Measurements from ENCODE around the gene AHR. TPM values are rescaled to one million over a fixed set of nuclear protein-coding genes. Genes with fewer than 3 reads are reported as not detected.
"Not testable (repeated sequence)": the region's sequence is repeated elsewhere in the genome, so short reads cannot be mapped to it uniquely, and the experiment has no call there.

AHR gene
- total RNA-seq, 1 donor from 2014 or later = 96.4 TPM

- peak; percentile 83 for DNase-seq (ENCODE audit: low read depth)
These were observed 73.4 kb downstream of the AHR start for GRCh38 chr7:17371671-17372524.

- DNase-seq (ENCODE audit: low read depth) = no peak
These were observed 75.7 kb downstream of the AHR start for GRCh38 chr7:17374157-17374556.

DNA sequence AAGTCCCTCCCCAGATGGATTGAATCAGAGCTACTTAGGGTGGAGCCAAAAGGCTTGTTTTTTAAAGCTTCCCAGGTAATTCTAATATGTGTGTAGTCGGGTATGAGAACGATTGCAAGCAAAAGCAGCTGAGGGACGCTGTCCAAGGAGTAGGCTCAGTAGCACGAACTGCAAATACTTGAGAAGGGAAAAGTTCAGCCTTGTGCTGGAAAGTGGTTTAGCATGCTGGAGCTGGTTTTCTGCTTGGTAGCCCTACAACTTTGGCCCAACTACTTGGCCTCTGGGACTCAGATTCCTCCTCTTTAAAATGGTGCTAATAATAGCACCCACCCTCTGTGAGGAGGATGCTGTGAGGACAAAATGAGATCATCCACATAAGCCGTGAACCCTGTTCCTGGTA, 76.2 kb downstream of the AHR start:
- peak; percentile 18 for DNase-seq (ENCODE audit: low read depth)

DNA sequence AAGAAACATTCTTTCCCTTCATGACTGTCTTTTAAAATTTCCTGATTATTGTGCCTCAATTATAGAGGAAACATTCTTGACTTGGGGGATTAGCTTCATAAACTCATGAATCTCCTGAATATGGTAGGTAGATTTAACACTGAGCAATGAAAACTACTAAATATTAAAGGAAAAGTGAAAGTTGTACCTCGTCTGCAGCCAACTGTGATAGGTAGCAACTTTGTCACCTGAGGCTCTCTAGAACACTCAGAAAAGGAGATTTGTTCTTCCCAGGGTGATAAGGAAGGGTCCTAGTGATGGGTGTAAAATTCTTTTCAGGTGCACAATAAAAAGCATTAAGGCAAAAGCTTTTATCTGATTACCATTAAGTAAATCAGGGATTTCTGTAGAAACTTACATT, 78.1 kb downstream of the AHR start:
- no peak for DNase-seq (ENCODE audit: low read depth)

DNA sequence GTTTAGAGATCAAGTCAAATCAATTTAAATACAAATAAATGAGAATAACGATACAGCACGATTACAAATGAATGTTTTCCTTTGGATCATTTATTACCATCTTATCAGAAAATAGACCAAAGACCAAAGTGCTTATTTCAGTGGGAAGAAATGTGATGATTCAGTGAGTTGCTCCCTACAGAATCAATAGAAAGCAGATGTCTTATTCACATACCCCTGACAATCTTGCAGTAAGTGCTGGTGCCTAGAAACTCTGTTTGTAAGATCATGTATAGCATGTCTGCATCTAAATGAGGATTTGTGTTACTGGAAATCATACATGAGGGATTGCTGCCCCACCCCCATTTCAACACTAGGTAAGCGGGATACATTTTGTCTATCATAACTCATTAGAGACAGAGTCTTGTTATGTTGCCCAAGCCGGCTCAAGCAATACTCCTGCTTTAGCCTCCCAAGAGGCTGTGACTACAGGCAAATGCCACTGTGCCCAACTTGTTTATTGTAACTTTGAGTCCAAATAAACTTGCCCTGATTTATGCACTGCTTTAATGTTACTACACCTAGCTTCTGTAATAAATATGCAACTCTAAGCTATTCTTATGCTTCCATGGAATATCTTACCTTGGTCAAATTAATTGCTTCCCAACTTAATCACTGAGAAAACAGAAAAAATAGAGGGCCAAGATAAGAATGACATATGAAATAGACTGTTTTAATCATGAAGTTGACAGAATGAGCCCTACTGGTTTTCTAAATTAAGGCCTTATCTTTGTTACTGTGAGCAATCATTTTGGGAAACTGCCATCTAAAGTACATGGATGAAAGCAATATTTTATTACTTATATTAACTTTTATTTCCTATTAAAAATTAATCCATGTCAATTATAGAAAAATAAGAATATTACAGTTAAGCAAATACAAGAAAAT, 82.5 kb downstream of the AHR start:
- DNase-seq (ENCODE audit: low read depth) = no peak

GRCh38 chr7:17382408-17383354, 84.2 kb downstream of the AHR start:
- not testable (repeated sequence) for DNase-seq (ENCODE audit: low read depth)

- no peak for DNase-seq (ENCODE audit: low read depth)
These were observed 85.9 kb downstream of the AHR start for GRCh38 chr7:17384400-17384799.

DNA sequence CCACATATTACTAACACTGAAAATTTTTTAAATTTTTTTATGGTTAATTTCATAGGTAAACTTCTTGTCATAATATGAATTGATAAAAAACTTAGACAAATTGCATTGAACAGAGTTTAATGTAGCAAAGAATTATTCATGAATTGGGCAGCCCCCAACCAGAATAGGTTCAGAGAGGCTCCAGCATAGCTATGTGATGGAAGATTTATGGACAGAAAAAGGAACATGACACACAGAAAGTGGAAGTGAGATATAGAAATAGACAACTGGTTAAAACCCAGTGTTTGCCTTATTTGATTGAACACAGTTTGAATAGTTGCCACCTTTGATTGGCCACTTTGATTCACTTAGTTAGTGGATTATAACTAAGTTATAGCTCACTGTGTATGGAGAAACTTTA, 87.2 kb downstream of the AHR start:
- DNase-seq (ENCODE audit: low read depth) = no peak

DNA sequence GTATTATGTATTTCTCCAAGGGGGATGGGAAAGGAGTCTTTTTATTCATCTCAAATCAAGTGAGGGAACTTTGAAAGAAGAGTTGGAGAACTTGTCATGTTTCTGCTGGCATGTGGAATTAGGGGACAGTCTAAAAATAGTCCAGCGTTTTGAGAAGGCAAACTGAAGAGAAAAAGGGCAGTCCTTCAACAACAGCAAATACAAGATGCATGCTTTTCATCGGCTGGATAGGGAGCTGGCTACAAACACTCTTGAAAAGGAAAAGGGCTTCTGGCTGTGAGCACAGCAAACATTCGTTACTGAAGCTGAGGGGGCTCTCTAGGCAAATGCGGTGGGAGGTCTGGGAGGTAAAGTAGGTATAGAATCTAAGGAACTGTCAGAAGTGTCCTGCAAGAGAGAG, 91.9 kb downstream of the AHR start:
- DNase-seq (ENCODE audit: low read depth) = no peak

DNA sequence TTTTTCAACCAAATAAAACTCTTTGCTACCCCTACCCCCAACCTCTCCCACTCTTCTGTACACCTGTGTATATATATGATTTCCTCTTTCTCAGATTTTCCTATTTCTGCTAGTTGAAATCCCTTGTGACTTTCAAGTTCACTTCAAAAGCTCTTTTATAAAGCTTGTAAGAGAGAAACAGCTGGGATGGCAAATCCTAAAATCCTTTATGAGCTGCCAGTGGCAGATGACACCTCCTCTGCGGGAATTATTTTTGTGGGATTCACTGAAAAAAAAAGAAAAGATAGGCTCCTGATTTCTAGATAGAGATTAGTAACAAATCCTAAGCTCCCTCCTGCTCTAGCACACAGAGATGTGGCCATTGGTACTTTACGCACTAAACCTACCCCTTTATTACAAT, 92.9 kb downstream of the AHR start:
- DNase-seq (ENCODE audit: low read depth) = peak; percentile 56

- DNase-seq (ENCODE audit: low read depth) = no peak
These were observed 94.4 kb downstream of the AHR start for GRCh38 chr7:17392846-17393245.

- DNase-seq (ENCODE audit: low read depth) = not testable (repeated sequence)
These were observed 96.1 kb downstream of the AHR start for GRCh38 chr7:17394563-17394962.

Data from myocyte (in vitro differentiated cells).